Measurements from ENCODE around the gene ANKH. TPM values are rescaled to one million over a fixed set of nuclear protein-coding genes. Genes with fewer than 3 reads are reported as not detected.
"Not testable (repeated sequence)": the region's sequence is repeated elsewhere in the genome, so short reads cannot be mapped to it uniquely, and the experiment has no call there.

Gene ANKH
- polyA plus RNA-seq, 4 donors: 33.0 to 82.2 (median 41.9) TPM

- Histone ChIP-seq H3K36me3 (ENCODE audit: control insufficient read depth in 3 of 3, insufficient read depth in 2 of 3, low read depth in 1 of 3, low read length in 3 of 3) (peaks cover 0 to 13% (median 0%) of the 10 kb centered on the region in 3 donors), H3K27ac (ENCODE audit: low read depth in 1 of 3, low read length in 2 of 3) (peak overlapping the region in 1 of 3 donors; percentile 0), H3K9me3 (ENCODE audit: control insufficient read depth in 2 of 2, insufficient read depth in 1 of 2, low read depth in 1 of 2, low read length in 1 of 2) (no peaks in the 10 kb centered on the region), H3K27me3 (ENCODE audit: control insufficient read depth in 3 of 3, insufficient read depth in 3 of 3, low read length in 3 of 3) (no peaks in the 10 kb centered on the region), H3K4me3 (ENCODE audit: low read depth in 1 of 3, low read length in 3 of 3) (no peak overlapping the region), H3K4me1 (ENCODE audit: control insufficient read depth in 3 of 3, insufficient read depth in 2 of 3, low read depth in 1 of 3, low read length in 2 of 3) (peaks cover 0 to 4% (median 0%) of the 10 kb centered on the region in 3 donors)
- DNase-seq (no peak), FAIRE-seq (no peak)
- 90 to 93% (median 91%) methylated on average over 12 of the region's 12 CpGs for WGBS, 3 donors
Measured at GRCh38 chr5:14810928-14811572, 60.5 kb downstream of the ANKH start.

- DNase-seq (no peak), FAIRE-seq (no peak)
- Histone ChIP-seq H3K4me1 (ENCODE audit: control insufficient read depth in 3 of 3, insufficient read depth in 2 of 3, low read depth in 1 of 3, low read length in 2 of 3) (peaks cover 0 to 4% (median 0%) of the 10 kb centered on the region in 3 donors), H3K36me3 (ENCODE audit: control insufficient read depth in 3 of 3, insufficient read depth in 2 of 3, low read depth in 1 of 3, low read length in 3 of 3) (peaks cover 0 to 13% (median 0%) of the 10 kb centered on the region in 3 donors), H3K27ac (ENCODE audit: low read depth in 1 of 3, low read length in 2 of 3) (peak overlapping the region in 1 of 3 donors; percentile 81), H3K9me3 (ENCODE audit: control insufficient read depth in 2 of 2, insufficient read depth in 1 of 2, low read depth in 1 of 2, low read length in 1 of 2) (no peaks in the 10 kb centered on the region), H3K4me3 (ENCODE audit: low read depth in 1 of 3, low read length in 3 of 3) (no peak overlapping the region), H3K27me3 (ENCODE audit: control insufficient read depth in 3 of 3, insufficient read depth in 3 of 3, low read length in 3 of 3) (no peaks in the 10 kb centered on the region)
- WGBS, 3 donors: 83 to 91% (median 88%) methylated on average over 6 of the region's 6 CpGs
Measured at GRCh38 chr5:14810282-14810681, 61.3 kb downstream of the ANKH start.

- FAIRE-seq (no peak), DNase-seq (peak in 1 of 2 donors; percentile 37)
- 54 to 68% (median 61%) methylated on average over 11 of the region's 11 CpGs for WGBS, 3 donors
- Histone ChIP-seq H3K27me3 (ENCODE audit: control insufficient read depth in 3 of 3, insufficient read depth in 3 of 3, low read length in 3 of 3) (no peaks in the 10 kb centered on the region), H3K4me3 (ENCODE audit: low read depth in 1 of 3, low read length in 3 of 3) (no peak overlapping the region), H3K27ac (ENCODE audit: low read depth in 1 of 3, low read length in 2 of 3) (peak overlapping the region in 1 of 3 donors; percentile 81), H3K36me3 (ENCODE audit: control insufficient read depth in 3 of 3, insufficient read depth in 2 of 3, low read depth in 1 of 3, low read length in 3 of 3) (peaks cover 0 to 13% (median 0%) of the 10 kb centered on the region in 3 donors), H3K4me1 (ENCODE audit: control insufficient read depth in 3 of 3, insufficient read depth in 2 of 3, low read depth in 1 of 3, low read length in 2 of 3) (peaks cover 0 to 4% (median 0%) of the 10 kb centered on the region in 3 donors), H3K9me3 (ENCODE audit: control insufficient read depth in 2 of 2, insufficient read depth in 1 of 2, low read depth in 1 of 2, low read length in 1 of 2) (no peaks in the 10 kb centered on the region)
Measured at GRCh38 chr5:14809369-14810155, 62.0 kb downstream of the ANKH start.

GRCh38 chr5:14807471-14807870, 64.1 kb downstream of the ANKH start:
- Histone ChIP-seq H3K27ac (ENCODE audit: low read depth in 1 of 3, low read length in 2 of 3) (no peak overlapping the region), H3K9me3 (ENCODE audit: control insufficient read depth in 2 of 2, insufficient read depth in 1 of 2, low read depth in 1 of 2, low read length in 1 of 2) (no peaks in the 10 kb centered on the region), H3K4me1 (ENCODE audit: control insufficient read depth in 3 of 3, insufficient read depth in 2 of 3, low read depth in 1 of 3, low read length in 2 of 3) (peaks cover 0 to 4% (median 0%) of the 10 kb centered on the region in 3 donors), H3K36me3 (ENCODE audit: control insufficient read depth in 3 of 3, insufficient read depth in 2 of 3, low read depth in 1 of 3, low read length in 3 of 3) (peaks cover 0 to 15% (median 0%) of the 10 kb centered on the region in 3 donors), H3K27me3 (ENCODE audit: control insufficient read depth in 3 of 3, insufficient read depth in 3 of 3, low read length in 3 of 3) (no peaks in the 10 kb centered on the region), H3K4me3 (ENCODE audit: low read depth in 1 of 3, low read length in 3 of 3) (no peak overlapping the region)
- 85 to 92% (median 89%) methylated on average over 3 of the region's 3 CpGs for WGBS, 3 donors
- FAIRE-seq (no peak), DNase-seq (no peak)

GRCh38 chr5:14806456-14806855, 65.1 kb downstream of the ANKH start:
- DNase-seq (no peak), FAIRE-seq (no peak)
- peaks cover 0 to 14% (median 0%) of the 10 kb centered on the region in 3 donors for H3K36me3 ChIP-seq (ENCODE audit: control insufficient read depth in 3 of 3, insufficient read depth in 2 of 3, low read depth in 1 of 3, low read length in 3 of 3)
- H3K4me1 ChIP-seq (ENCODE audit: control insufficient read depth in 3 of 3, insufficient read depth in 2 of 3, low read depth in 1 of 3, low read length in 2 of 3): peaks cover 0 to 4% (median 0%) of the 10 kb centered on the region in 3 donors
- no peaks in the 10 kb centered on the region for H3K9me3 ChIP-seq (ENCODE audit: control insufficient read depth in 2 of 2, insufficient read depth in 1 of 2, low read depth in 1 of 2, low read length in 1 of 2)
- no peak overlapping the region for H3K27ac ChIP-seq (ENCODE audit: low read depth in 1 of 3, low read length in 2 of 3)
- 70 to 92% (median 87%) methylated on average over 7 of the region's 7 CpGs for WGBS, 3 donors
- H3K4me3 ChIP-seq (ENCODE audit: low read depth in 1 of 3, low read length in 3 of 3): no peak overlapping the region
- no peaks in the 10 kb centered on the region for H3K27me3 ChIP-seq (ENCODE audit: control insufficient read depth in 3 of 3, insufficient read depth in 3 of 3, low read length in 3 of 3)

GRCh38 chr5:14802541-14802940, 69.0 kb downstream of the ANKH start:
- peaks cover 0 to 14% (median 0%) of the 10 kb centered on the region in 3 donors for H3K36me3 ChIP-seq (ENCODE audit: control insufficient read depth in 3 of 3, insufficient read depth in 2 of 3, low read depth in 1 of 3, low read length in 3 of 3)
- DNase-seq (no peak), FAIRE-seq (no peak)
- no peaks in the 10 kb centered on the region for H3K9me3 ChIP-seq (ENCODE audit: control insufficient read depth in 2 of 2, insufficient read depth in 1 of 2, low read depth in 1 of 2, low read length in 1 of 2)
- H3K27ac ChIP-seq (ENCODE audit: low read depth in 1 of 3, low read length in 2 of 3): no peak overlapping the region
- H3K4me3 ChIP-seq (ENCODE audit: low read depth in 1 of 3, low read length in 3 of 3): no peak overlapping the region
- H3K27me3 ChIP-seq (ENCODE audit: control insufficient read depth in 3 of 3, insufficient read depth in 3 of 3, low read length in 3 of 3): no peaks in the 10 kb centered on the region
- H3K4me1 ChIP-seq (ENCODE audit: control insufficient read depth in 3 of 3, insufficient read depth in 2 of 3, low read depth in 1 of 3, low read length in 2 of 3): no peaks in the 10 kb centered on the region
- WGBS, 3 donors: 79 to 97% (median 86%) methylated on average over 3 of the region's 3 CpGs

- Histone ChIP-seq H3K27me3 (ENCODE audit: control insufficient read depth in 3 of 3, insufficient read depth in 3 of 3, low read length in 3 of 3) (no peaks in the 10 kb centered on the region), H3K4me3 (ENCODE audit: low read depth in 1 of 3, low read length in 3 of 3) (no peak overlapping the region), H3K9me3 (ENCODE audit: control insufficient read depth in 2 of 2, insufficient read depth in 1 of 2, low read depth in 1 of 2, low read length in 1 of 2) (no peaks in the 10 kb centered on the region), H3K27ac (ENCODE audit: low read depth in 1 of 3, low read length in 2 of 3) (no peak overlapping the region), H3K4me1 (ENCODE audit: control insufficient read depth in 3 of 3, insufficient read depth in 2 of 3, low read depth in 1 of 3, low read length in 2 of 3) (no peaks in the 10 kb centered on the region), H3K36me3 (ENCODE audit: control insufficient read depth in 3 of 3, insufficient read depth in 2 of 3, low read depth in 1 of 3, low read length in 3 of 3) (peaks cover 0 to 14% (median 0%) of the 10 kb centered on the region in 3 donors)
- 69 to 87% (median 81%) methylated on average over 3 of the region's 3 CpGs for WGBS, 3 donors
- FAIRE-seq (no peak), DNase-seq (no peak)
Measured at GRCh38 chr5:14801792-14802191, 69.8 kb downstream of the ANKH start.

GRCh38 chr5:14797385-14797784, 74.2 kb downstream of the ANKH start:
- FAIRE-seq; H3K27me3 ChIP-seq (ENCODE audit: control insufficient read depth in 3 of 3, insufficient read depth in 3 of 3, low read length in 3 of 3); H3K4me1 ChIP-seq (ENCODE audit: control insufficient read depth in 3 of 3, insufficient read depth in 2 of 3, low read depth in 1 of 3, low read length in 2 of 3); H3K9me3 ChIP-seq (ENCODE audit: control insufficient read depth in 2 of 2, insufficient read depth in 1 of 2, low read depth in 1 of 2, low read length in 1 of 2); H3K27ac ChIP-seq (ENCODE audit: low read depth in 1 of 3, low read length in 2 of 3); DNase-seq; H3K4me3 ChIP-seq (ENCODE audit: low read depth in 1 of 3, low read length in 3 of 3): not testable (repeated sequence)
- H3K36me3 ChIP-seq (ENCODE audit: control insufficient read depth in 3 of 3, insufficient read depth in 2 of 3, low read depth in 1 of 3, low read length in 3 of 3): peaks cover 0 to 17% (median 0%) of the 10 kb centered on the region in 3 donors
- WGBS, 3 donors: 97 to 99% (median 97%) methylated on average over 4 of the region's 4 CpGs
